Activated CD4-positive, alpha-beta T cell treated with anti-CD3 and anti-CD28 coated beads, Interleukin-2, amount 50 U/mL, for 24 hours (primary cell): ENCODE data around the gene ARPP19.
A peak's percentile ranks its signal among the peaks of the same experiment; 100 is the strongest.
"Not testable (repeated sequence)": the region's sequence is repeated elsewhere in the genome, so short reads cannot be mapped to it uniquely, and the experiment has no call there.

Experiments
- DNase-seq, 2 donors: peaks; one replicate each; pipeline ENCODE4 v3.0.0-alpha.2; 2020; ENCODE audit warnings: low read depth in 1 of 2, low spot score in 1 of 2

ARPP19 gene

DNA sequence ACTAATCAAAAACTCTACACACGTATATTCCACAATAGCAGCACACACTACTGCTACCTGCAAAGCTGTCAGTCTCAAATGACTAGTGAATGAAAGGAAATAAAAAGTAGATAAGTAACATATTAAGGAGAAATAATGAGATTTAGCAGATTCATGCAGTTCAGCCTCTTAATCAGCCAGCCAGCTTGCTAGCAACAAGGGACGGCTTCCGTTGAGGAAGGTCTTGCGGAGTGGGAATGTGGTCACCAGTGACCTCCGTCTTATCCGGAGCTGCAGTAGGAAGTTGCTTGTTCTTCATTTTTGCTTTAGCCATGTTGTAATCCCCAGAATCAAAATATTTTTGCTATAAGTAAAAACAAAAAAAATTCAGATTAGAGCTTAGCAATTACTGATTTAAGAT lies 17.1 kb downstream of the ARPP19 start:
- DNase-seq, result no peak

DNA sequence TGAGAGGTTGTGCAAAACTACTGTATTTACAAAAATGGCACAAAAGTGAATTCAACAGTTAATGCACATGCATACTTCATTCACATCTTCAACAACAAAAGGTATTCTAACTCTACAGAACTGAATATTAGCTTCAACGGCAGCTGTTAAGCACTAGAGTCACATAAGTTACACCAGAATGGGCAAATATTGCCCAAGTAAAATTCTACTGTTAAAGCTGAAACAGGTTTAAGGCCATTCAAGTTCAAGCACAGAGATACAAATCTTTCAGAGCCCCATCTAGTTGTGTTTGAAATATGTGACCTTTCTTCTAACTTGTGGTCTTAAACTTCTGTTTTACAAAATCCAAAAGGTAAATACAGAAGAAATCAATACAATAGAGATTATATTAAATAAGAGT lies 17.6 kb downstream of the ARPP19 start:
- DNase-seq, result not testable (repeated sequence)

DNA sequence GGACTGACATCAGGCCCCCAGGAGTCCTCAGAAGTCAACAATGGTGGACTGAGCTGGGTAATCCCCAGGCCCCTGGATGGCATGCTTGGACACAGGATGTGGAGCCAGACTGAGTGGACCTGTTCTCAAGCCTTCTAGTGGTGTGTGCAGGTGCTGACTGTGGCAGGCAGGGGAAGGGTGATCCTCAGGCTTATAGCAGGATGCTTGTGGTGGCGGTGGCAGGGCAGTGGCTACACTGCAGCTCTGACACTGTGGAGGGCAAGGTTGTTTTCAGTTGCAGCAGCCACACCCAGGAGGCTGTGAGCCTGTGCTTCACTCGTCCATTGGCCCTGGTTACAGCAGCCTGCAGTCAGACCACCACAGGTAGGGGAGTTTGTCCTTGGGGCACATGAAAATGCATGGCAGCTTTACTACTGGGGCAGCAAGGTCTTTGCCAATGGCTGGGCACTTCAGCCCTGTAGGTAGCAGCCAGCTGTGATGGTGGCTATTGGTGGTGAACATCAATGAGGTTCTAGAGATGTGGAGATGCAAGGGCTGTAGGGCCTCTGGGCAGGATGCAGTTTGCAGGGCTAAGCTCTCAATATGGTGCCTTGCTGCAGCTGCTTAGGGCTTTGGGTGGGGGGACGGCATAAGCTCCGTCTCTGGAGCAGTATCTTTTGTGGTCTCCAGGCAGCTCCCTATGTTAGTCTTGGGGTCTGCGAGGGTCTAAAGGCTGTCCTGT lies 22.6 kb downstream of the ARPP19 start:
- no peak for DNase-seq

- DNase-seq, result no peak
These were observed 28.3 kb downstream of the ARPP19 start for GRCh38 chr15:52540374-52541012.

DNA sequence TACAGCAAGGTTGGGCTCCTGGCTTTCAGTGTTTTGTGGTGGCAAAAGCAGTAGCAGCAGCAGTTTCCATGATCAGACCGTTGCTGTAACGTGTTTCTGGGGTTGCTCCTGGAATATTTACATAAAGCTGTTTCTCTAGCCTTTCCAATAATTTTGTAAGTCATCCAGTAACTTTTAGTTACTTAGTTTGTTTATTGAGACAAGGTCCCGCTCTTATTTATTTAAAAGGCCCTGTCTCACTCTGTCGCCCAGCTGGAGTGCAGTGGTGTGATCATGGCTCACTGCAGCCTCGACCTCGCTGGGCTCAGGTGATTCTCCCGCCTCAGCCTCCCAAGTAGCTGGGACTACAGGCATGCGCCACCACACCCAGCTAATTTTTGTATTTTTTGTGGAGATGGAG lies 31.4 kb downstream of the ARPP19 start:
- no peak for DNase-seq

DNA sequence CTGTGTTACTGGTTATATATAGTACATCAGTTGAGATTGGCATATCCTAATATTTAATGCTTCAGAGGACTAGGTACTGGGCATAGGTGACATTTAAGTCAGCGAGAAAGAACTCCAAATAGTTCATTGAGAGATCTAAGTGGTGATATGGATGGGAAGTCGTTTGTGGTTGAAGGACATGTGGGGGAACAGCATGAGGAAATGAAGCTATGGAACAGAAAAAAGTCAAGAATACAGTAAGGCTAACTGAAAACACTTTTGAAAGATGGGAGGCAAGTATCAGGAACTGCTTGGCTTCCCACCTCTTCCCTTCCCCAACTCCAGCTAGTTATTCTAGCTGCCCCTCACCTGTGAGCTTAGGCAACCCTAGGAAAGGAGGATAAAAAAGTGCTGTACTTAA lies 36.4 kb downstream of the ARPP19 start:
- DNase-seq, result no peak

DNA sequence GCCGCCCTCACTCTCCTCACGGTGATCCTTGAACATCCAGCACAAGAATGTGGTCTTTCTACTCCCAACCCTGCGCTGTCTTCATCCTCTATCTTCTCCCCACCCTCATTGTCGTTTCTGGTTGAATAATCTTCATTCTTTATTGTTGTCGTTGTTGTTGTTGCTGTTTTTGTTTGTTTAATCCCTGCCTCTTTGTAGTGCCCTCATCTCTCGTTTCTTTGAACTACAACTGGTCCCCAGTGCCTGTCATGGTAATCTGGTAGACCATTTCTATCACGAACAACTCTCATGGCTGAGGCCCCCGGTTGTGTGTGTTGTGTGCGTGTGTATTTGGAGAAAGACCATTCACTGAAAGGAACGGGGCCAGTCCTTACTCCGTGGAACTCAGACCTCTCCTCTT lies 38.9 kb downstream of the ARPP19 start:
- no peak for DNase-seq

GRCh38 chr15:52529341-52529924 lies 39.4 kb downstream of the ARPP19 start:
- DNase-seq, result no peak

DNA sequence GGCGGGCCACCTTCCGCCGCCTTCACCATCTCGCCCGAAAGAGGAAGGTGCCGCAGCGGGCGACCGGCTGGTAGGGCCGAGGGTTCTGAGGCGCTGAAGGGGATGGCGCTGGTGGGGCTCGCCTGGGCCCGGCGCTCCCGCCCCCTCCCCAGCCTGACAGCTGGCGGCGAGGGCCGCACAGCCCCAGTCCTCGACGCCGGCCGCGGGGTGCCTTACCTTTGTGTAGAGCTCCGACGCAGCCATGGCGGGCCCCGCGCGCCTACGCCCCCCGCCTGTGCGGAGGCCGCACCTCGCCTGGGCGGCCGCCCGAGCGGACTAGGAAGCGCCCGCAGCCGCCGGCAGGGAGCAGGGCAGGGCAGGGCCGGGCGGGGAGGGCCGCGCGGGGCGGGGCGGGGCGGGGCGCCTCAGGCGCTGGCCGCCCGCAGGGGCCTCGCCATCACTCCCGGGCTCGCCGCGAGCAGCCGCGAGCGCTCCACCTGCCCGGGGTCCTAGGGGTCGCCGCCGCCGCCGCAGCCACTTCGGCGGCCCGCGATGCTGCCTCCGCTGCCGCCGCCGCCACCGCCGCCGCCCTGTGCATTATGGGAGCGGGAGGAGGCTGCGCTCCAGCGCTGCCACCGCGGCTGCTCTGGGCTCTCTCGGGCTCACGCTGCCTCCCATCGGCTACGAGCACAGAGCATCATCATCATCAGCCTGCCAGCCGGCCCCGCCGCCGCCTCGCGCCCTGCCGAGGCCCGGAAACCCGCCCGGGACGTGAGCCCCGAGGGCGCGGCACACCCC lies 40.1 kb downstream of the ARPP19 start, which contains the start of gene MYO5A:
Gene MYO5A, minus strand, starts transcription at position 317 of the 777 bp plus-strand sequence. Its CDS starts 74 bp downstream, at position 243.
- peak; percentile 64 to 66 for DNase-seq

- DNase-seq, result peak; percentile 18 to 24
These were observed 40.8 kb downstream of the ARPP19 start for GRCh38 chr15:52527911-52528563.

DNA sequence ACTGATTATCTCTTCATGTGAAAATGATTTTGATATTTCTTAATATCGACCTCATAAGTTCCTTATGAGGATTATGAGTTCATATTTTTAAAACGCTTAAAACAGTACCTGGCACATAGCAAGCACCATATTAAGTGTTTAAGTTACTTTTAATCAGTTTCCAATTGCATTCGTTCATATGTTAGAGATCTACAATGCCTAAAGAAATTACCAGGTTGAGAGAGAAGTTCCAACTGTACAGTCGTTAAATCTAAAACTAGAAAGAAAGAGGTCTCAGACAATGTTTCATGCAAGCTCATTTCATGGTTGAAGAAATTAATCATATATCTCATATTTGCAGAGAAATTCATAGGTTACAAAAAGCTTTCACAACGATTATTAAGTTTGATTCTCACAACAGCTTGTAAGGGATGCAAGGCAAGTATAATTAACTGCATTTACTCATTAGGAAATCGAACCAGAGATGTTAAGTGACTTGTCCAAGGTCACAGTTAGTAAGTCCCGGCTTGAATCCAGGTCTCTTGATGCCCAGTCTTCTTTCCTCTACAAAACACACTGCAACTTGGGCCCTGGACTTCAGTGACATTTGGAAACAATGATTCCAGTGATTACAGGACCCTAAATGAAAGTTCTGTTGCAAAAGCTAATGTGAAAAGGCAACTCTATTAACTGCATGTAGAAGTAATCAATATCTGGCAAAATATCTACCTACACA lies 41.5 kb downstream of the ARPP19 start:
- no peak for DNase-seq

- no peak for DNase-seq
These were observed 44.4 kb downstream of the ARPP19 start for GRCh38 chr15:52524223-52525136.

DNA sequence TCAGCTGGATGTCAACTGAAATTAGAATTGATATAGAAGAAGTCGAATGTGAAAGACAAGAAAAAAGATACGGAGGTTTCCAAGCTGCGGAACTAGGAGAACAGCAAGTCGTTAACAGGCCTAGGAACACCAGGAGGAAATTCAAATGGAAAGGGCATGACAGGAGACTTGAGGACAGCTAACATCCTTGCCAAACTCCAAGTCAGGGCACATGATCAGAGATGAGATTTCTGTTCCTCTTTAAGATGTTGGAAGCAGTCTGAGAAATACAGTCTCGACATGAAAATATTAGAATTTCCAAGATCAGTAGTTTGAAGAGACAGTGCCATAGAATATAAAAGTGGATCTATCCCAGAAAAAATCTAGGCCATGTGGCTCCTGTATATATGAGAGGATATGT lies 45.2 kb downstream of the ARPP19 start:
- no peak for DNase-seq

GRCh38 chr15:52523192-52523591 lies 45.6 kb downstream of the ARPP19 start:
- DNase-seq, result no peak

DNA sequence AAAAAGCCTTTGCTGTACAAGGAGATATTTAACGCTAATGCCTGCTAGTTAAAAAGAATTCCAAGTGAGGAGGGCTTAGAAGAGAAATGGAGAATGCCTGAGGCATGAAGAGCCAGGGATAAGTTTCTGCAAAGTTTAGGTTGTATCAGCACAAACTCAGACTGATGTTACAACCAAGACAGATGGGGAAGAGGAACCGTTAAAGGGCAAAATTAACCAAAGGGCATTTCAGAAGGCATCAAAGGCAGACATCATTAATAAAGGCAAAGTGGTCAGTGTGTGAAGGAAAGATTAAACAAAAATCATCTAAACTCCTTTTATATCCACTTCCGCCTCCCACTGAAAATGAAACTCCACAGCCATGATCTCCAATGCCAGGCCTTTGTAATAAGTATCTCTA lies 47.1 kb downstream of the ARPP19 start:
- DNase-seq, result no peak

GRCh38 chr15:52520421-52520820 lies 48.4 kb downstream of the ARPP19 start:
- DNase-seq, result no peak

DNA sequence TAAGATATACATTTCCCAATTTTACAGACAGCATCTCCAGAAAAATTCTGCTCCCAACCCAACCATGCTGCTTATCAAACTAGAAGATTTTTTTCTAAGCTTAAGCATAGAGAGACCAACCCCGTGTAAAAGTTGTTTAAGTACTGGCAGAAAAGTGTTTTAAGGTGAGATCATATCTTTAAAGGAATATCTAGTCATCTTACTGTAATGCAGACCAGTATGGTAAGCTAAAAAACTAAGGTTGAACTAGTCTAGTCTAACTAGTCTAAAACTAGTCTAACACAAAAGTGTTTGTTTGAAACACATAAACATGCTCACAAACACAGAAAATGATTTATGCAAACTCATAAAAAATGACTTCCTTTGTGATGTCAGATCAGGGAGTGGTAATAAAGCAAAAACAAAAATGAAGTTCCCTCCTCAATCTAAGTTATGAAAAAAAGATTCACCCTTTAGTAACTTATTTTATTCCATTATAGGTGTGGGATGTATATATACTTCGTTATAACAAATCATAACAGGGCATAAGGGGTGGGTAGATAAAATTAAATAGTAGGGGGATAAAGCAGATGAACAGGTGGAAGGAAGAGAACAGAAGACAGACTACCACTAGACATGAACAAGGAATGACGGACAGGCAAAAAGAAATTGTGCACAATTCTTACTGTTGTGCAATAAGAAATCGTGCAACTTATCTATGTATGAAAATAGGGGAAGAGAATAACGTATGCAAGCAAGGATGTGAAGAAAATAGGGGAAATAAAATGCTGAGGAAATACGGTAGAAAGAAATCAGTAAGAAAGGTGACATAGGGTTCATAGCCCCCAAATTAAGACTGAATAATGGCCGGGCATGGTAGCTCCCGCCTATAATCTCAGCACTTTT lies 50.1 kb downstream of the ARPP19 start:
- DNase-seq, result no peak

DNA sequence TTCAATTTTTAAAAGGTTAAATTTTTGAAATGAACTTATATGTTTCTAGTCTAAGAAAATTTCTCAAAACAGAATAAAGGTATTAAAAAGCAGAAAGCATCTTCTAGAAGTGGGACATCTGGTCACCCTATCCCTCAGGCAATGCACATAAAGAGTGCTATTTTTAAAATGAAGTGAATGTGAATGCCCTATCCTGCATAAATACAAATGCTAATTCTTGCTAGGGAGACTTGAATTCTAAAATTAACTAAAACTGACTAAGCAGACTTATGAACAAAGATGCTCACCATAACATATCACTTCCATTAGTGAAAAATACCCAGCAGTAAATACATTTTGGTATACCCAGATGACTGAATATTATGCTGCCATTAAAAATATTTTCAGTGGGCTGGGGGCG lies 51.8 kb downstream of the ARPP19 start:
- no peak for DNase-seq
